ENCODE data around the gene PDE3B.
"Not testable (repeated sequence)": the region's sequence is repeated elsewhere in the genome, so short reads cannot be mapped to it uniquely, and the experiment has no call there.

PDE3B gene

DNA sequence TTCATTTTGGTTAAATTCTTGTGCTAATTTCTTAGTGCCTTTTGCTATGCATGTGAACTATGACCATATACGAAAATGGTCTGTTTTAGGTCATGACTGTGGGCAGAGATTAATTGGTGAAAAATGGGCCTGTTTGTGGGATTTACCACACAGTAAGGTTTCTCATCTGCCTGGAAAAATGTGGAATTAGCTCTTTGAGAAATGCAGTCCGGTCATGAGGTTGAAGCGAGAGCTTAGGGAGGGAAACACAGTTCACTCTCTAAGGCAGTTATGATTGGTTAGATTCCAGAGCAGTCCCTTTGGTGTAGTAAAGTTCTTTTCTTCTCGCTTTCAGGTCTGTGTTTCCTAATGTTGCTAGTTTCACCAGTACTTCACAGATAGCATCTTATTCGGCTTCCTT is 1.2 kb upstream of the PDE3B start:
- DNase-seq = no peak

DNA sequence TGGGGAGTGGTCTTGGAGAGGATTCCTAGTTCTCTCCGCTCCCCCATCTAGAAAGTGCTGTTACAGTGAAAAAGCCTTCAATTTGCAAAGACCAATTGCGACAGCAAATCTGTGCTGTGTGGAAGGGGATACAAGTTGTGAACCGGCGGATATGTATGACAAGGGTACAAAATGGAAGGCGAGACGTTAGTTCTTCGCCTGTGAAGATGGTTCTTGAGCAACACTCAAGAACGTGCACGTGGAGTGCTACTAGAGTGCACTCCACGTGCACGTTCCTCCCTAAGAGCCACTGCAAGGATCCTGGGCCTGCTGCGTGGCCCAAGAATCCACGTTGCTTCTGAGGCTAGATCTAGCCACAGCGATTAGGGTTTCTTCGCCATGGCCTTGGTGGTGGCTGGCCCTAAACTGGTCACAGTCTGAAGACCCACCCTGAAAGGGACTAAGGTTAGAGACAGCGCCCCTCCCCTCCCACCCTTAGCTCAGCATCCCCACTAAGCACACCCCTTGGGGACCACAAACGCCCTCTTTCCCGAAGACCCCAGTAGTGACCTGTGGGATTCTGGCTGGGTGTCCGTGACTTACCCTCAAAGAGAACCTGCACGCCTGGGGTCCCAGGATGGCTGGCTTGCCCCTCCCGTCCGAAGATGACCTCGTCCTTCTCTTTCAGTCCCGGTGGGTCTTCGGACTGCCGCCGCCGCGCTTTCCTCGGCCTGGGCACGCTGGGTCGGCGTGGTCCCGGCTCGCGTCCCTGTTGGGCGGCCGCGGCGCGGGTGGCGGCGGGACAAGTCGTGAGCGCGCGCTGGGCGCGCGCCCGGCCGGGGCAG is 519 bp upstream of the PDE3B start:
- DNase-seq = no peak

DNA sequence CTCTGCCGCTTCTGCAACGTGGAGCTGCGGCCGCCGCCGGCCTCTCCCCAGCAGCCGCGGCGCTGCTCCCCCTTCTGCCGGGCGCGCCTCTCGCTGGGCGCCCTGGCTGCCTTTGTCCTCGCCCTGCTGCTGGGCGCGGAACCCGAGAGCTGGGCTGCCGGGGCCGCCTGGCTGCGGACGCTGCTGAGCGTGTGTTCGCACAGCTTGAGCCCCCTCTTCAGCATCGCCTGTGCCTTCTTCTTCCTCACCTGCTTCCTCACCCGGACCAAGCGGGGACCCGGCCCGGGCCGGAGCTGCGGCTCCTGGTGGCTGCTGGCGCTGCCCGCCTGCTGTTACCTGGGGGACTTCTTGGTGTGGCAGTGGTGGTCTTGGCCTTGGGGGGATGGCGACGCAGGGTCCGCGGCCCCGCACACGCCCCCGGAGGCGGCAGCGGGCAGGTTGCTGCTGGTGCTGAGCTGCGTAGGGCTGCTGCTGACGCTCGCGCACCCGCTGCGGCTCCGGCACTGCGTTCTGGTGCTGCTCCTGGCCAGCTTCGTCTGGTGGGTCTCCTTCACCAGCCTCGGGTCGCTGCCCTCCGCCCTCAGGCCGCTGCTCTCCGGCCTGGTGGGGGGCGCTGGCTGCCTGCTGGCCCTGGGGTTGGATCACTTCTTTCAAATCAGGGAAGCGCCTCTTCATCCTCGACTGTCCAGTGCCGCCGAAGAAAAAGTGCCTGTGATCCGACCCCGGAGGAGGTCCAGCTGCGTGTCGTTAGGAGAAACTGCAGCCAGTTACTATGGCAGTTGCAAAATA is 816 bp downstream of the PDE3B start:
- peak; percentile 22 to 28 for DNase-seq

DNA sequence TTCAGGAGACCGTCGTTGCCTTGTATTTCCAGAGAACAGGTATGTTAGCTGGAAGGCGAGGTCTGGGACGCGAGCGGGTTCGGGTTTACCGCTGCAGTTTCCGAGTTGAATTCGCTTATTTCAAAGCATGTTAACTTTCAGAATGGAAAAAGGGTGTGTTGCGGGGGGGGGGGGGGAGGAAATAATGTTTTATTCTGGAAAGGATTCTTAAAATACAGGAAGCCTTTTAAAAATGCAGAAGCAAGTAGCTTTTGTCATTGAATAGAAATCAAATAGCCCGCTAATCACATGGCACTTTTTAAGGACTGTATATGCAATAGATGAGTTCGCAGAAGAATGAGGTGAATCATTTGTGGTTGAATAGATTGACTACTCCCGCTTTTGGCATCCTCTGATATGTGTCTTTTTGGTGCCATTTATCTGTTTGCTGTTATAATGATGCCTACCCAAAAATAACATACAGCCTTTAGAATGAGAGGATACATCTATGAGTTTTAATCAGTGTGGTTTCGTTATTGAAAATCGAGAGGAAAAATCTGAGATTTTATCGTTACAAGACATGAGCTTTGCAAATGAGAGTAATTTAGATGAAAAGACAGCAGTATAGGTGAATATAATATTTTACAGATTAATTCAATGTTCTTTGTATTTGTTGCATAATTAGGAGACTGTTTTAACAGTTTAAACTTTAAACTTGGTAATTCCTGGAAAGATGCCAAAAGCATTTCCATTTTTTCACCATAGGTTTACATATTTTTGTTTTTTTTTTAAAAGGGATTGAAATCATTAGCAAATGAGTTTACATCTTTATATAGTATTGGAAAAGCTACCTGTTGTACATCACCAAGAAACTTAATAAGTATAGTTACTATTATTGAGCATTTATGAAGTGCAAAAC is 1.7 kb downstream of the PDE3B start:
- no peak for DNase-seq

DNA sequence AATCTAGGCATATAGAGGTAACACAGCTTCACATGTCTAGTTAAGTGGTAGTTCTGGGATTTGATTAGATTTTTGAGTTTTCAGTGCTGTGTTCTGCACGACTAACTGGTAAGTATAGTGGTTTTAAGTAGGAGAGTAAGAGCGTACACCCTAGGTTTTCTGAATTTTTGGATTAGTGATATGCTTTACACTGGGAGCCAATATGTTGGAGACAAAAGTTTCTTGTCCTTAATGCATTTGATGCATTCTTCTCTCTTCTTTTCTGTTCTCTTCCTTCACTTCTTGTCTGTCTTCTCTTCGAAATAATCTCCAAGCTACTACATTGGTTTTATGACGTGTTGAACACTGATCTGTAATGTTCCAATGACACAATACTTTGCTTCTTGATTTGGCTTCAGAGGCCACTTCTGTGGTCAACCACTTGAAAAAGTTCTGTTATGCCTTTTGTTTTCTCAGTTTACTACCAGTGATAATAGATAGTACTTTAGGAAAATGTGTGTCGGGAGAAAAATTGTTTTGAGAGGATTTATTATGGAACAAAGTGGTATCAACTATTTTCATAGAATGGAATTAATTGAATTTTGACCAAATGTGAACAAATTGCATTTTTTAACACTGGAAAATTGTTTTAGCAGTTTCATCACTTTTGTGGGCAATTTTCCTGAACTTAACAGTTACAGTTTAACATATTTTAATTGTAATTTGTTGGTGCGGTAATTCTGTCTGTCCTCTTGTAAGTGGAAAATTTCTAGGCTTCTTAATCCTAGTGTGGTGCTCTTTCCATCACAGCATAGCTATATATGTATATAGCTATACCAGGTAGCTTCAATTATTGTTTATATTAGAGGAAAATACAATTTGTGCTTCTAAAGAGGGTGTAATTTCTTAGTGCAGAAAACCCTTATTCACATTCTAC is 2.6 kb downstream of the PDE3B start:
- DNase-seq = no peak

DNA sequence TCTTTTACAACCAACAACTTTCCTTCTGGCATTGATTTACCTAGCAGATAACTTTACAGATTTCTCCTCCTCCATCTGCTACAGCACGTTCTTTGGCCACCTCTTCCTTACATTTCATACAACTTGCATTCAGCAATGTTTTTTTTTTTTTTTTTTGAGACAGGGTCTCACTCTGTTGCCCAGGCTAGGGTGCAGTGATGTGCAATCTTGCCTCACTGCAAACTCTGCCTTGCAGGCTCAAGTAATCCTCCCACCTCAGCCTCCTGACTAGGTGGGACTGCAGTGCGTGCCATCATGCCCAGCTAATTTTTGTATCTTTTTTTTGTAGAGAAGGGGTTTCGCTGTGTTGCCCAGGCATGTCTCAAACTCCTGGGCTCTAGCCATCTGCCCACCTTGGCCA is 6.5 kb downstream of the PDE3B start:
- no peak for DNase-seq

DNA sequence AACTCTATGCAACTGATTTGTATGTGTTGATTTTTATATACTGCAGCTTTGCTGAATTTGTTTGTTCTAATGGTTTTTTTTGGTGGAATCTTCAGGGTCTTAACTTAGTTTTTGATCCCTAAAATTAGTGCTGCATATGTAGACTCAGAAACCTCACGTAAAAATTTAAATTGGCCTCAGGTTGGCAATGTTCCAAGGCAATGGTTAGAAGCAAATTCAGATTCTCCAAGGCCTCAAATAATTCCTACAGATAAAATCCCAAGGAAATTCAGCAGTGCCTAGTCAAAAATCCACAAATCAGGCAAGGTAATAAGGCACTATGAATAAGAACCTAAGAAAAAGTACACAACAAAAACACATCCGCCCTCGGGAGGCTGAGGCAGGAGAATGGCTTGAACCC is 9.5 kb downstream of the PDE3B start:
- DNase-seq = no peak

DNA sequence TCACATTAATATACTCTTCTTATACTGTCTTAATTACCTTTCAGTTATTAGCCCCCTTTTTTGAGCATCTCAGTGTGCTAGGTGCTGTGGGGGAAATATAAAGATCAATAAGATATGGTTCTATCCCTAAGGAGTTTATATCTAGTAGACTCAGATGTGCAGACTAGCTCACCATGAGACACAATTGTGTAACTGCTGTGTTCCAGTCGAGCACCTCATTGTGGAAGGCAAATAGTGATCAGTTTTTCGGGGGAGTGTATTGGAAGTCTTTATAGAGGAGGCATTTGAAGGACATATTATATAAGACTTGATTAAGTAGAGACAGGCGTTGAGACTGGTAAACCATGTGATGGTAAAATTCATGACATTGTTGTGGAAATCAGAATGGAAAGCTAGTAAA is 11.8 kb downstream of the PDE3B start:
- no peak for DNase-seq

DNA sequence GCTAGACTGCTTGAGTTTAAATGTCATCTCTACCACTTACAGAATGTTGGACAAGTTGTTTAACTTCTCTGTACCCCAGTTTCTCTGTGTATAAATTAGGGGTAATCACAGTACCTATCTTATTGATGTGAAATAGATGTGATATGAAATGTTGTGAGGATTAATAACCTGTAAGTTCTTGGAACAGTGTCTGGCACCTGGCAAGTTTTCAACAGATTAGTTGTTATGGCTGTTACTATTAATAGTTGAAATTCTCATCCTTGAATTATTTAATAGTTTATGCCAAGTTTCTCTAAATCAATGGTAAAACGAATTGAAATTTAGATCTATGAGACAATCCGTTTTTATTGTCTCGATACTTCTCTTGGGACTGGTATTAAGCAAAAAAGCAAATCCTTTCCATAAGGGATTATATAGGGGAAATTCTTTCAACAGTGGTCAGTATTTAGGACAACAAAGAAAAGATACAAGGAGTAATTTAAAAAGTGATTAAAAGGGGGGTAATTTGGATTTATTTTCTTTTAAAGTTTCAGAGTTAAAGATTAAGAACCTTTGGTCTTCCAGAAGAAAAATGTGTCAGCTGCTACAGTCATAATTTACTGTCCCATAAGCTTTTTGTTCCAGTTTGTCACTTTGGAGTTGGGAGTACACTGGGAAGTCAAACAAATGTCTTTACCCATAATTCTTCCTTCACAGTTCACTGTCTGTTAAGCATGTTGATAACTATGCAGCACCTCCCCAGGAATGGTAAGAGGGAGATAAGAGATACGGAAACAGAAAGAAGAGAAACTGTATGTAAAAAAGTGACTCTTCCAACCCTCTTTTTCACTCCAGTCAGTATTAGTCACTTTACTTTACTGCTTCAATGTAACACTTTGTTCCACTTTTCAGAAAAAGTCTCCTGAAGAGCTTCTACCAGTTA is 13.2 kb downstream of the PDE3B start:
- no peak for DNase-seq

DNA sequence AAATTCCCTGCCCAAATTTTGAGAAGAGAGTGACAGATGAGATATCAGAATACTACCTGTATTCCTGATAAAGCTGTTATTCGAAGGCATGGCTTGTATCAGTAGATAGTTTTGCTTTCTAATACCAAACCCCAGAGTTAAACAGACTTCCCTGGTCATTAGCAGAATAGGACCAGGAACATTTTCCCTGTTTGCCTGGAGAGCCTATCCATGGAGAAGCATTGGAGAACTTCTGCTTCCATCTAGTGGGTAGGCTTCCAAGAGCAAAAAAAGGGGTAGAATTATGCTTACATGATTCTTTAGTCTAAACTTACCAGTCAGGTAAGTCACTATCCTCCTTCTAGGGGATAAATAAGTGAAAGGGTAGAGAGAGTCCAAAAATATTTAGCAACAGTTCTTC is 14.2 kb downstream of the PDE3B start:
- DNase-seq = no peak

DNA sequence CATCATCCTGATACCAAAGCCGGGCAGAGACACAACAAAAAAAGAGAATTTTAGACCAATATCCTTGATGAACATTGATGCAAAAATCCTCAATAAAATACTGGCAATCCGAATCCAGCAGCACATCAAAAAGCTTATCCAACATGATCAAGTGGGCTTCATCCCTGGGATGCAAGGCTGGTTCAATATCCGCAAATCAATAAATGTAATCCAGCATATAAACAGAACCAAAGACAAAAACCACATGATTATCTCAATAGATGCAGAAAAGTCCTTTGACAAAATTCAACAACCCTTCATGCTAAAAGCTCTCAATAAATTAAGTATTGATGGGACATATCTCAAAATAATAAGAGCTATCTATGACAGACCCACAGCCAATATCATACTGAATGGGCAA is 21.3 kb downstream of the PDE3B start:
- not testable (repeated sequence) for DNase-seq

DNA sequence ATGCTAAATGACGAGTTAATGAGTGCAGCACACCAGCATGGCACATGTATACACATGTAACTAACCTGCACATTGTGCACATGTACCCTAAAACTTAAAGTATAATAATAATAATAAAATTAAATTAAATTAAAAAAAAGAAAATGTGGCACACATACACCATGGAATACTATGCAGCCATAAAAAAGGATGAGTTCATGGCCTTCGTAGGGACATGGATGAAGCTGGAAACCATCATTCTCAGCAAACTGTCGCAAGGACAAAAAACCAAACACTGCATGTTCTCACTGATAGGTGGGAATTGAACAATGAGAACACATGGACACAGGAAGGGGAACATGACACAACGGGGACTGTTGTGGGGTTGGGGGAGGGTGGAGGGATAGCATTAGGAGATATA is 23.7 kb downstream of the PDE3B start:
- DNase-seq = not testable (repeated sequence)

DNA sequence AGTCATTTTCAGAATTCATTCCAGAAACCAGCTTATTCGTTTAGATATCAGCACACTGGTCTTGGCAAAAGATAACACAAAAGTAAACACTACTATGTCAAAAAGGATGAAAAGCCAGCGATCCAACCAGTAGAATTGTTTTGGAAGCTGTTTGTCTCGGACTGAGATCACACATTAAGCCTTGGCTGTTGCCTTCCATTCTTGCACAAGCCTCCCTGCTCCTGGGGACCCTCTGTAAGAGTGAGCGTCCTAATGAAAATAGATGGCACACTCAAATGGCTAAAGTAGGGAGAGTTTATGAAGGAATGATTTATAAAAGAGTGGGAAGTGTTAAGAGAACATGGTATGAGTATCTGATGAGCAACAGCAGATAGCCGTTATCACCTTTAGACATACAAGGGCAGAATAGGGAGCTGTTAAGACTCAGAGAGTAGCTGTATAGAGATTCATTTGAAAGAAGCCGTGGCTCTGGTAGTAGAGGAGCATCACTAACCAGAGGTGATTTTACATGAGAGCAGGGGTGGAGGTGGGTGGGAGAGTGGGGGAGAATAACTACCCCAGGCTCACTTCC is 25.2 kb downstream of the PDE3B start:
- DNase-seq = no peak

DNA sequence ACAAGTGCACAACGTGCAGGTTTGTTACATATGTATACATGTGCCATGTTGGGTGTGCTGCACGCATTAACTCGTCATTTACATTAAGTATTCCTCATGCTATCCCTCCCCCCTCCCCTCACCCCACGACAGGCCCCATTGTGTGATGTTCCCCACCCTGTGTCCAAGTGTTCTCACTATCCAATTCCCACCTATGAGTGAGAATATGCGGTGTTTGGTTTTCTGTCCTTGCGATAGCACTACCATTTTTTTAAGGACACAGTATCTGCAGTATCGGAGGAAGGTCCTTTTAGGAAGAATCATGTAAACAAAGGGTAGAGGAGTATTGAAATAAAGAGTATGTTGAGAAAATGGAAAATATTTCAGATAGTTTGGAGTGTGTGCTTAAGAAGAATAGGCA is 25.9 kb downstream of the PDE3B start:
- DNase-seq = no peak

DNA sequence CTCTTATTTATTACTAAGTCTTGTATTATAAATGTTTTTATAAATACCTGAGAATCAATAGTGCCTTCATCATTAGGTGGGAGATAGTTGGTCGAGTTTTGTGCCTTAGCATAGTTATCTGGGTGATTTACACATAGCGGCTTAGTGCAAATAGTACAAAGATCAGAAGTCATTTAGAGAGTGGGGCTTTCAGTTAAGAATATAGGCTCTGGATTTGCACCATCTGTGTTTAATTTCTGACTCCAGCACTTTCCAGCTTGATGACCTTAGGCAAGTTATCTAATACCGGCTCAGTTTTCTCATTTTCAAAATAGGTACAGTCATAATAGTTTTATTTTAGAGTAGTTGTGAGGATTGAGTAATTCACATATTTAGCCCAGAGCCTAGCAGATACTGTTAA is 26.4 kb downstream of the PDE3B start:
- DNase-seq = no peak

DNA sequence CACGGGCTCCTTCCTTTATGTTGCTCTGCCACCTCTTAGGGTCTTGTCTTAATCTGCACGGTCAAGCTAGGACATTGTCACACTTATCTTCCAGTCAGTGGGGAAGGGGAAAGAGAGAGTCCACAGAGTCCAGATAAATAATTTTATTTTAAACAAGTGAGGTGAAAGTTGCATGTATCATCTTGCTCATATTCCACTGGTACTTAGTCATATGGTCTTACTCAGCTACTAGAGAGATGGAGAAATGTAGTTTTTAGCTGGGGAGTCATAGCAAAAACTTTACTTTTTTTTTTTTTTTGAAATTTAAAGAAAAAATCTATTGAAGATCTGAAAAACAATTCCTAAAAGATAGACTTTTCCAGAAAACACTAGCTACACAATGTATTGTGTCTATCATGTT is 29.0 kb downstream of the PDE3B start:
- DNase-seq = no peak

DNA sequence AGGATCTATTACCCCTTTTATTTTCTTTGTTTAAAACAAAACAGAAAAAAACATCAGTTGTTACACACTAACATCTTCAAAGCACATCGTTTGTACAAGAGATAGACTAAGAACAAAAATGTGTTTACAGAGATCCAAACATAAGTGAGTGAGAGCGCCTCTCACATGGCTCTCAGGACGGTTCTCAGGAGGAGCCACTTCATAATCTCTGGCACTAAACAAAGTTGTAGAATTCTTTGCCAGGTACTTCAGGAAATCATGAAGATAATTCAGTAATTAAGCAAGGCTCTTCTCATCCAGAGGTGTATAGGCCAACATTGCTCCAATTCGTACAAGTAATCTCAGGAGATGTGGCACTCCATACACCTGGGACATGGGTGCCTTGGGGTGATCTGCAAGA is 29.8 kb downstream of the PDE3B start:
- DNase-seq = no peak

DNA sequence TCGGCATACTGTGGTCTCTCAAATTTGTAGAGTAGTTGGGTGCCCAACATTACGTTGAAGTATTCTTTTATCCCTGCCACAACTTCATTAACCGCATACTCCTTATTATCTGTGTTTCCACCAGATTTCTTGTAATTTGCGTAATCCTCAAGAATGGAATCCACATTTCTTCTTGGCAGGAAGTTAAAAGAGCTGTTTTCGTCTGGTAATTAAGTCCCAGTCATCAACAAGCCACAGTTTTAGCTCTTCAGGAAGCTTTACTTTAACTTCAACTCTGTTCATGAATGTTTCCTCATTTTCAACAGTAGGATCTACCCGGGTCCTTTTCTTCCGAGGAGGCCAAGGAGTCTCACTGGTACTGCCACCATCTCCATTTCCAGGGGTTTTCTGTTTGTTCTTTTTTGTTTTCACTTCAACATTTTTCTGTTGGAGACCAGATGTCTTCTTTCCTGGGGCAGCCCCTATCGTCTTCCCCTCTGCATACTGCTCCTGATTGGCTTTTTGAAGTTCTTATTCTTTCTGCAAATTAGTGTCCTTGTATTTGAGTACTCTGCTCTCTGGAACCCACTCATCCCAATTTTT is 30.3 kb downstream of the PDE3B start:
- DNase-seq = no peak

DNA sequence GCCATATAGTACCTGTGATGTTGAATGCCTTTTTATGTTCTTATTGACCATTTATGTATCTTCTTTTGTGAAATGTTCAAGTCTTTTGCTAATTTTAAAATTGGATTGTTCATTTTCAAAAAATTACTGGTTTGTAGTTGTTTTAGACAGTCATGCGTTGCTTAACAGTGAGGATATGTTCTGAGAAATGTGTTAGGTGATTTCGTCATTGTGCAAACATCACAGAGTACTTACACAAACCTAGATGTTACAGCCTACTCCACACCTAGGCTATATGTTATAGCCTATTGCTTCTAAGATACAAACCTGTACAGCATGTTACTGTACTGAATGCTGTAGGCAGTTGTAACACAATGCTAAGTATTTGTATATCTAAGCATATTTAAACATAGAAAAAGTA is 32.5 kb downstream of the PDE3B start:
- DNase-seq = no peak

DNA sequence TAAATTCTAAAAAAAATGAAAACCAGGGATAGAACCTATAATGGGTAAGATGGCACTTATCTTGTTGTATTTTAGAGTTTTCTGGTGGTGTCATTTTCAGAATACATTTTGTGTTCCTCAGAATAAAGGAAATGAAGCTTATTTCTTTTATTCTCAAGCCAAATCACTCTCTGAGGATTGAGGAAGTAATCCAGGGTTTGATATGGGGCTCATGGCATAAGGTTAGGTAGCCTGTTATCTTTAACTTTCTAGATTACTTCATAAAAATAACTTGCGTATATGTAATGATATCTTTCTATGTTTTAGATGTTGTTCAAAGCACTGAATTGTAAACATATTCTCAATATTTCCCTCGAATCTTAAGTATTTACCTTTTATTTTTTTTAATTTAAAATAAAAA is 33.5 kb downstream of the PDE3B start:
- no peak for DNase-seq
